ENCODE data around the gene TTC16.

DNA sequence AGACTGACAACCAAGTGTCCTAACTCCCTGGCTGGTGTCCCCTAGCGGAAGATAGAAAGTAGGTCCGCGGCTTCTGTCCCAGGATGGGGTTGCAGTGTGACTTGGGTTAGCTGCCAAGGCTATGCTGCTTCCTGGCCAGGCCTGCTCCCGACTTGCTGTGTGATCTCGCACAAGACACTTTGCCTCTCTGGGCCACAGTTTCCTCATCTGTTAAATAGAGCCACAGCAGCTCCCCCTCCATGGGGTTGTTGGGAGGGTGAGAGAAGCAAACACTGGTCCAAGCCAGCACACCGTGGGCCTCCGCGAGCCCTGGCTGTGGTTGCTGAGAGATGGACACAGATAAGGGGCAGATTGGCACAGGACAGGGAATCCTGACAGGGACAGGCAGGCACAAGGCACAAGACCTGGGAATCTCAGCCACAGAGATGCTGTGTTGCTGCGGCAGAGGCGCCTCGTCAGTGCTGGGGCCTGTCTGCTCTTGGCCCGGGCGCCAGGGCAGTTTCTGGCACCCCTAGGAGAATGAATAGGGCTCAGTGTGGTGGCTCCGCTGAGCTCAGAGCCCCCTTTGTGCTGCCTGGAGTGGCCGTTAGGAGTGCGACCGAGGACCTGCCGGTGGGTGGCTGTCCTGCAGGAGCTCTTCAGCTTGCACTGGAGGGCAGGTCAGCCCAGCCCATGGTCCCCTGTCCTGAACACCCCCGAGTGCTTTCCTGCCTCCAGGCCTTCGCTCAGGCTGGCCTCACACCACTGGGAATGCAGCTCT lies 64.4 kb downstream of the TTC16 start:
- TF ChIP-seq, protein P1, sequence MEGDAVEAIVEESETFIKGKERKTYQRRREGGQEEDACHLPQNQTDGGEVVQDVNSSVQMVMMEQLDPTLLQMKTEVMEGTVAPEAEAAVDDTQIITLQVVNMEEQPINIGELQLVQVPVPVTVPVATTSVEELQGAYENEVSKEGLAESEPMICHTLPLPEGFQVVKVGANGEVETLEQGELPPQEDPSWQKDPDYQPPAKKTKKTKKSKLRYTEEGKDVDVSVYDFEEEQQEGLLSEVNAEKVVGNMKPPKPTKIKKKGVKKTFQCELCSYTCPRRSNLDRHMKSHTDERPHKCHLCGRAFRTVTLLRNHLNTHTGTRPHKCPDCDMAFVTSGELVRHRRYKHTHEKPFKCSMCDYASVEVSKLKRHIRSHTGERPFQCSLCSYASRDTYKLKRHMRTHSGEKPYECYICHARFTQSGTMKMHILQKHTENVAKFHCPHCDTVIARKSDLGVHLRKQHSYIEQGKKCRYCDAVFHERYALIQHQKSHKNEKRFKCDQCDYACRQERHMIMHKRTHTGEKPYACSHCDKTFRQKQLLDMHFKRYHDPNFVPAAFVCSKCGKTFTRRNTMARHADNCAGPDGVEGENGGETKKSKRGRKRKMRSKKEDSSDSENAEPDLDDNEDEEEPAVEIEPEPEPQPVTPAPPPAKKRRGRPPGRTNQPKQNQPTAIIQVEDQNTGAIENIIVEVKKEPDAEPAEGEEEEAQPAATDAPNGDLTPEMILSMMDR (IDR thresholded peaks at IDR 0.05) = no peak
- no peak for TF ChIP-seq POLR2AphosphoS5 (IDR thresholded peaks at IDR 0.05)

Data from suprapubic skin (tissue), 3 donors.